A673 (cell line): ENCODE measurements around the gene THADA.

Experiments
- EZH2 ChIP-seq: fragments of 200-600 bp; sonication (generic); IDR thresholded peaks from 2 replicates; pipeline ENCODE4 v1.6.1; 2017; ENCODE audit warnings: borderline replicate concordance, low read depth, mild to moderate bottlenecking, mixed read lengths, antibody characterized with exemption, low read length; ENCODE audit not compliant: poor library complexity, severe bottlenecking
- TF ChIP-seq, protein P1 (sequence below): fragments of 300-800, 200-600 bp; sonication (generic); conservative IDR thresholded peaks from 2 replicates; pipeline ENCODE4 v1.5.1; 2017; ENCODE audit warnings: low read depth, mild to moderate bottlenecking, antibody characterized with exemption, low read length, moderate library complexity, mixed read lengths

- TF ChIP-seq, protein P1, sequence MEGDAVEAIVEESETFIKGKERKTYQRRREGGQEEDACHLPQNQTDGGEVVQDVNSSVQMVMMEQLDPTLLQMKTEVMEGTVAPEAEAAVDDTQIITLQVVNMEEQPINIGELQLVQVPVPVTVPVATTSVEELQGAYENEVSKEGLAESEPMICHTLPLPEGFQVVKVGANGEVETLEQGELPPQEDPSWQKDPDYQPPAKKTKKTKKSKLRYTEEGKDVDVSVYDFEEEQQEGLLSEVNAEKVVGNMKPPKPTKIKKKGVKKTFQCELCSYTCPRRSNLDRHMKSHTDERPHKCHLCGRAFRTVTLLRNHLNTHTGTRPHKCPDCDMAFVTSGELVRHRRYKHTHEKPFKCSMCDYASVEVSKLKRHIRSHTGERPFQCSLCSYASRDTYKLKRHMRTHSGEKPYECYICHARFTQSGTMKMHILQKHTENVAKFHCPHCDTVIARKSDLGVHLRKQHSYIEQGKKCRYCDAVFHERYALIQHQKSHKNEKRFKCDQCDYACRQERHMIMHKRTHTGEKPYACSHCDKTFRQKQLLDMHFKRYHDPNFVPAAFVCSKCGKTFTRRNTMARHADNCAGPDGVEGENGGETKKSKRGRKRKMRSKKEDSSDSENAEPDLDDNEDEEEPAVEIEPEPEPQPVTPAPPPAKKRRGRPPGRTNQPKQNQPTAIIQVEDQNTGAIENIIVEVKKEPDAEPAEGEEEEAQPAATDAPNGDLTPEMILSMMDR = no peak
- TF ChIP-seq EZH2 = no peak
Observed at GRCh38 chr2:43309935-43310334, 285.9 kb downstream of the THADA start.
